Measurements from ENCODE around the gene LRRC8A.
"Not testable (repeated sequence)": the region's sequence is repeated elsewhere in the genome, so short reads cannot be mapped to it uniquely, and the experiment has no call there.

LRRC8A gene

GRCh38 chr9:128881884-128882676 is at the start of gene LRRC8A, which contains the start of gene KYAT1:
TSS of gene LRRC8A (plus strand) at chr9:128882133. CDS start at chr9:128907165, 25,032 bp downstream.
TSS of gene KYAT1 (minus strand) at chr9:128881950. CDS start at chr9:128845405, 36,545 bp downstream.
- DNase-seq = peak; percentile 99

- no peak for DNase-seq
These were observed 48.2 kb upstream of the LRRC8A start for GRCh38 chr9:128833696-128834095.

- DNase-seq = no peak
These were observed 46.4 kb upstream of the LRRC8A start for GRCh38 chr9:128835246-128836210.

GRCh38 chr9:128836509-128837145 is 45.3 kb upstream of the LRRC8A start:
- DNase-seq = no peak

GRCh38 chr9:128838338-128838737 is 43.6 kb upstream of the LRRC8A start:
- DNase-seq = no peak

GRCh38 chr9:128840524-128840923 is 41.4 kb upstream of the LRRC8A start:
- no peak for DNase-seq

GRCh38 chr9:128841694-128842492 is 40.0 kb upstream of the LRRC8A start:
- no peak for DNase-seq

- not testable (repeated sequence) for DNase-seq
These were observed 38.8 kb upstream of the LRRC8A start for GRCh38 chr9:128843171-128843570.

GRCh38 chr9:128845186-128845931 is 36.6 kb upstream of the LRRC8A start:
- no peak for DNase-seq

GRCh38 chr9:128846680-128847030 is 35.3 kb upstream of the LRRC8A start:
- no peak for DNase-seq

GRCh38 chr9:128847803-128848202 is 34.1 kb upstream of the LRRC8A start:
- DNase-seq = no peak

GRCh38 chr9:128851024-128851423 is 30.9 kb upstream of the LRRC8A start:
- not testable (repeated sequence) for DNase-seq

- DNase-seq = not testable (repeated sequence)
These were observed 29.9 kb upstream of the LRRC8A start for GRCh38 chr9:128851779-128852600.

GRCh38 chr9:128852646-128853045 is 29.3 kb upstream of the LRRC8A start:
- not testable (repeated sequence) for DNase-seq

GRCh38 chr9:128854454-128854853 is 27.5 kb upstream of the LRRC8A start:
- DNase-seq = not testable (repeated sequence)

- not testable (repeated sequence) for DNase-seq
These were observed 23.5 kb upstream of the LRRC8A start for GRCh38 chr9:128858476-128858875.

GRCh38 chr9:128860937-128861336 is 21.0 kb upstream of the LRRC8A start:
- DNase-seq = no peak

GRCh38 chr9:128861501-128861900 is 20.4 kb upstream of the LRRC8A start:
- DNase-seq = no peak

- DNase-seq = no peak
These were observed 19.5 kb upstream of the LRRC8A start for GRCh38 chr9:128862401-128862851.

GRCh38 chr9:128863647-128864046 is 18.3 kb upstream of the LRRC8A start:
- peak; percentile 87 for DNase-seq
